KMS-11 (cell line): ENCODE results near the gene SPATA46.

Source experiments
- H2AFZ ChIP-seq: fragments of 200-600 bp; sonication (generic); 2 replicates; pipeline ENCODE4 v1.6.1; 2016; ENCODE audit warnings: antibody characterized with exemption, mixed run types, low read depth
- H3K27ac ChIP-seq: fragments of 200-600 bp; sonication (generic); 2 replicates; pipeline ENCODE4 v1.6.1; 2016; ENCODE audit warnings: mild to moderate bottlenecking, mixed run types
- H3K27me3 ChIP-seq: fragments of 200-600 bp; sonication (generic); 2 replicates; pipeline ENCODE4 v1.6.1; 2017; ENCODE audit warnings: mild to moderate bottlenecking, low read depth, mixed run types, moderate library complexity; ENCODE audit not compliant: insufficient read depth
- H3K36me3 ChIP-seq: fragments of 200-600 bp; sonication (generic); 2 replicates; pipeline ENCODE4 v1.6.1; 2017; ENCODE audit warnings: mild to moderate bottlenecking, mixed run types; ENCODE audit not compliant: insufficient read depth
- H3K4me1 ChIP-seq: fragments of 200-600 bp; sonication (generic); 2 replicates; pipeline ENCODE4 v1.6.1; 2016; ENCODE audit warnings: mild to moderate bottlenecking, low read depth, mixed run types; ENCODE audit not compliant: poor library complexity, severe bottlenecking
- H3K4me2 ChIP-seq: fragments of 200-600 bp; sonication (generic); 2 replicates; pipeline ENCODE4 v1.7.0; 2016; ENCODE audit warnings: mild to moderate bottlenecking, mixed run types
- H3K4me3 ChIP-seq: fragments of 200-600 bp; sonication (generic); IDR thresholded peaks from 2 replicates; pipeline ENCODE4 v1.6.1; 2017; ENCODE audit warnings: low read depth, low read length, mixed read lengths; ENCODE audit not compliant: insufficient read depth
- H3K79me2 ChIP-seq: fragments of 200-600 bp; sonication (generic); 2 replicates; pipeline ENCODE4 v1.6.1; 2016; ENCODE audit warnings: low read depth, mixed run types; ENCODE audit not compliant: insufficient read depth
- H3K9ac ChIP-seq: fragments of 200-600 bp; sonication (generic); 2 replicates; pipeline ENCODE4 v1.6.1; 2016; ENCODE audit warnings: mild to moderate bottlenecking, mixed run types
- H4K20me1 ChIP-seq: fragments of 200-600 bp; sonication (generic); 2 replicates; pipeline ENCODE4 v1.6.1; 2016; ENCODE audit warnings: mild to moderate bottlenecking, mixed run types; ENCODE audit not compliant: insufficient read depth
- TF ChIP-seq, protein P1 (sequence below): fragments of 200-600 bp; sonication (generic); conservative IDR thresholded peaks from 2 replicates; pipeline ENCODE4 v1.6.1; 2017; ENCODE audit warnings: low read depth, mild to moderate bottlenecking, antibody characterized with exemption, low read length, moderate library complexity, mixed read lengths

SPATA46 gene

DNA sequence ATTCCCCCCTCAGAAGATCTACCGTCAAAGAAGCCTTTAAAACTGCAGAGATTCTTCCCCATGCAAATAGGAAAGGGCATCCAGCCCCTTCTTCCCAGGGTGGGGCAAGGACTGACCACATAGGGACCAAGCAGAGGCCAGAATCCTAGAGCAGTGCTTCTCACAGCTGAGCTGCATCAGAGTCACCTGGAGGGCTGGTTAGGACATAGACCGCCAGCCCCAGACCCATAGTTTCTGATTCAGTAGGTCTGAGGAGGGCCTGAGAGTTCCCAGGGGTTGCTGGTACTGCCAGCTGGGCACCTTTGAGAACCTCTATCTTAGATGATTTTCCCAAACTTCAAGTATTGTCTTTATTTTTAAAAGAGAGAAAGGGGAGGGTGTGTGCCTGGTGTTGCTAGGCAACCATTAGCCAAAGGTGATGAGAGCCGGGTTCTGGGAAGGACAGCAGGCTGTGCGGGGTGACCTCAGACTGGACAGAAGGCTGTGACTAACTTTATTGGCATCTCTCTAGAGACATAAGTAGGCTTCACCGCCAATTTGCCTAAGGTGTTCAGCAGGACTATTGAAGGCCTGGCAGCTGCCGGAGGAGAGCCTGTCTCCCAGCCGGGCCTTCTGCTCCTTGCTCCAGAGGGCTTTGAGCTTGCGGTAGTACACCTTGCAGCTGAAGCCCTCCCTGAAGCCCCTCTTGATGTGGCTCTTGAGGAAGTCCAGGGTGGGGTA, 3.0 kb downstream of the SPATA46 start:
- H2AFZ ChIP-seq = no peak overlapping the region
- H3K27me3 ChIP-seq = no peaks in the 10 kb centered on the region
- no peak overlapping the region for H3K4me3 ChIP-seq
- no peak overlapping the region for H3K4me2 ChIP-seq
- H3K27ac ChIP-seq = no peak overlapping the region
- no peaks in the 10 kb centered on the region for H3K4me1 ChIP-seq
- no peaks in the 10 kb centered on the region for H3K79me2 ChIP-seq
- H4K20me1 ChIP-seq = no peaks in the 10 kb centered on the region
- TF ChIP-seq, protein P1, sequence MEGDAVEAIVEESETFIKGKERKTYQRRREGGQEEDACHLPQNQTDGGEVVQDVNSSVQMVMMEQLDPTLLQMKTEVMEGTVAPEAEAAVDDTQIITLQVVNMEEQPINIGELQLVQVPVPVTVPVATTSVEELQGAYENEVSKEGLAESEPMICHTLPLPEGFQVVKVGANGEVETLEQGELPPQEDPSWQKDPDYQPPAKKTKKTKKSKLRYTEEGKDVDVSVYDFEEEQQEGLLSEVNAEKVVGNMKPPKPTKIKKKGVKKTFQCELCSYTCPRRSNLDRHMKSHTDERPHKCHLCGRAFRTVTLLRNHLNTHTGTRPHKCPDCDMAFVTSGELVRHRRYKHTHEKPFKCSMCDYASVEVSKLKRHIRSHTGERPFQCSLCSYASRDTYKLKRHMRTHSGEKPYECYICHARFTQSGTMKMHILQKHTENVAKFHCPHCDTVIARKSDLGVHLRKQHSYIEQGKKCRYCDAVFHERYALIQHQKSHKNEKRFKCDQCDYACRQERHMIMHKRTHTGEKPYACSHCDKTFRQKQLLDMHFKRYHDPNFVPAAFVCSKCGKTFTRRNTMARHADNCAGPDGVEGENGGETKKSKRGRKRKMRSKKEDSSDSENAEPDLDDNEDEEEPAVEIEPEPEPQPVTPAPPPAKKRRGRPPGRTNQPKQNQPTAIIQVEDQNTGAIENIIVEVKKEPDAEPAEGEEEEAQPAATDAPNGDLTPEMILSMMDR = no peak
- no peak overlapping the region for H3K9ac ChIP-seq
- H3K36me3 ChIP-seq = no peaks in the 10 kb centered on the region

GRCh38 chr1:162373072-162373427, 3.6 kb downstream of the SPATA46 start:
- Histone ChIP-seq H2AFZ (no peak overlapping the region), H3K4me1 (no peaks in the 10 kb centered on the region), H3K27me3 (no peaks in the 10 kb centered on the region), H3K4me3 (no peak overlapping the region), H4K20me1 (no peaks in the 10 kb centered on the region), H3K79me2 (no peaks in the 10 kb centered on the region), H3K36me3 (no peaks in the 10 kb centered on the region), H3K27ac (no peak overlapping the region), H3K4me2 (no peak overlapping the region), H3K9ac (no peak overlapping the region)
- TF ChIP-seq, protein P1 = no peak

DNA sequence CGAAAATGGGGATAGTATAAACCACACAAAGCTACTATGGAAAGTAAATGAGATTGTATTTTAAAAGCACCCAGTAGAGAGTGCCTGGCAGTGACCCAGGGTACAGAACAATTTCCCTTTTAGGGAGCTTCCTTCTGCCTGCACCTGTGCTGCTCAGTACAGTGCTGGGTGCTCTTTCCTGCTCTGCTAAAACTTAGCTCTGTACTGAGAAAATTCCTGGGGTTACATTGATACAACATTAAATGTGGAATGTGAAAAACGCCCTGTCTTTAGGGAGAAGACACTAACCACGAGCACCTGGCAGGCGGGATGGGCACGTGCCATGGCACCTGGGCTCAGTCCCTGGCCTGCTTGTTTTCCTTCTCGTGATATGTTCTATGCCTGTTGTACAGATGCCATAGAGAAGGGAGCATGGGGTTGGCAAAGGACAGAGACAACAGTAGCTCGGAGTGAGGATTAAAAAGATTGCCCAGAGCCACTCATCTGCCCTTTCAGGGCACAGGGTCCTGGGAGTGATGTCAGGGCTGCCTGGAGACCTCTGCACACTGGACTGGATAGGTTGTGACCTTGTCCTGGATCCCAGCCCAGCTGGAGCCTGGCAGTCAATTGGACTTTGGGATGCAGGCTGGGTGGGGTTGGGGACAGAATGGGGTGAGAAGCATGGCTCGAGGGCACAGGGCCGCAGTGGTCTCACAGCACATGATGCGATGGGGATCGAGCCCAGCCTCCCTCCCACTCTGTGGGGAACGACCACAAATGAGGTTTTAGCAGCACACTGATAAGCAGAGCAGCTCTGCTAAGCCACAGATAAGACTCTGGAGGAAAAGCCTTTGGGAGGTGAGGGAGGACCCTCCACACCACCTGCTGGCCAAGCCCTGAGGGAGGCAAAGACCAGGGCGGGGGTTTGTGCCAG, 4.2 kb downstream of the SPATA46 start:
- Histone ChIP-seq H3K79me2 (no peaks in the 10 kb centered on the region), H3K4me2 (no peak overlapping the region), H3K27me3 (no peaks in the 10 kb centered on the region), H2AFZ (no peak overlapping the region), H3K27ac (no peak overlapping the region), H3K4me1 (no peaks in the 10 kb centered on the region), H3K36me3 (no peaks in the 10 kb centered on the region), H3K4me3 (no peak overlapping the region), H3K9ac (no peak overlapping the region), H4K20me1 (no peaks in the 10 kb centered on the region)
- TF ChIP-seq, protein P1 = no peak

GRCh38 chr1:162371611-162372010, 5.0 kb downstream of the SPATA46 start:
- no peak overlapping the region for H3K27ac ChIP-seq

More at GRCh38 chr1:162371611-162372010, 5.0 kb downstream of the SPATA46 start:
- no peaks in the 10 kb centered on the region for H3K36me3 ChIP-seq
- H3K4me1 ChIP-seq = no peaks in the 10 kb centered on the region
- H3K9ac ChIP-seq = no peak overlapping the region
- no peak overlapping the region for H3K4me2 ChIP-seq
- H2AFZ ChIP-seq = no peak overlapping the region
- no peaks in the 10 kb centered on the region for H4K20me1 ChIP-seq
- no peaks in the 10 kb centered on the region for H3K27me3 ChIP-seq
- no peak overlapping the region for H3K4me3 ChIP-seq
- no peaks in the 10 kb centered on the region for H3K79me2 ChIP-seq
- TF ChIP-seq, protein P1 = no peak
